ENCODE data around the gene PTPRD. TPM values are rescaled to one million over a fixed set of nuclear protein-coding genes. Genes with fewer than 3 reads are reported as not detected.

The PTPRD gene
- total and polyA plus RNA-seq, 2 donors from 2014 or later, result 6.4 to 78.9 TPM

- no peaks in the 10 kb centered on the region for H3K9me3 ChIP-seq (ENCODE audit: control insufficient read depth in 2 of 3, insufficient read depth in 1 of 3, low read length in 3 of 3)
- H3K9ac ChIP-seq (ENCODE audit: low read length in 3 of 3), result no peak overlapping the region
- DNase-seq (no peak), FAIRE-seq (no peak)
- no peak overlapping the region for H3K4me3 ChIP-seq (ENCODE audit: low read length in 3 of 3)
- no peaks in the 10 kb centered on the region for H3K36me3 ChIP-seq (ENCODE audit: control insufficient read depth in 2 of 3, insufficient read depth in 3 of 3, low read length in 3 of 3)
- H3K27ac ChIP-seq (ENCODE audit: low read depth in 2 of 2, low read length in 2 of 2), result no peak overlapping the region
- no peaks in the 10 kb centered on the region for H3K27me3 ChIP-seq (ENCODE audit: control insufficient read depth, insufficient read depth, low read length)
- peaks cover 0 to 5% (median 0%) of the 10 kb centered on the region in 3 donors for H3K4me1 ChIP-seq (ENCODE audit: control insufficient read depth in 2 of 3, insufficient read depth in 2 of 3, low read depth in 1 of 3, low read length in 3 of 3)
- intact Hi-C loops (cut with DNase I), result no loop called here
- TF ChIP-seq CTCF (IDR thresholded peaks at IDR 0.05; ENCODE audit: borderline replicate concordance, extremely low read depth, insufficient read depth), result no peak
Measured at GRCh38 chr9:8832955-8833354, 1779.8 kb downstream of the PTPRD start.

DNA sequence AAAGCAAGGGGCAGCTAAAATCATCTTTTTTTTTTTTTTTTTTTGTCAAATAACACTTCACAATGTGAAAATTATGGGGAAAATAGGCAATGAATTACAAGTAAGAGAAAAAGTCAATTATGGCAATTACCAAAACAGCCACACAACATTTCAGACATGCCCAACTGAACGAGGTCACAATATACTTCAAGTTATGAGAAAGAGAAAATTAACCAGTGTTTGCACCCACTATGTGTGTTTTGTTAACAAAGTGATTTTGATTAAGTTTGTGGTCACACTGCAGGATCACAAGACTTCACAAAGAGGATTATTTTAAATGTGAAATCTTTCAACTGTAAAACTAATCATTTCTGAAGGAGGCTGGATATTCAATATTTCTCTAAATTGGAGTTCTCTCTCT, 1780.4 kb downstream of the PTPRD start:
- no peak for TF ChIP-seq CTCF (IDR thresholded peaks at IDR 0.05; ENCODE audit: borderline replicate concordance, extremely low read depth, insufficient read depth)
- Histone ChIP-seq H3K27ac (ENCODE audit: low read depth in 2 of 2, low read length in 2 of 2) (no peak overlapping the region), H3K36me3 (ENCODE audit: control insufficient read depth in 2 of 3, insufficient read depth in 3 of 3, low read length in 3 of 3) (no peaks in the 10 kb centered on the region), H3K4me1 (ENCODE audit: control insufficient read depth in 2 of 3, insufficient read depth in 2 of 3, low read depth in 1 of 3, low read length in 3 of 3) (peaks cover 0 to 5% (median 0%) of the 10 kb centered on the region in 3 donors), H3K4me3 (ENCODE audit: low read length in 3 of 3) (no peak overlapping the region), H3K9ac (ENCODE audit: low read length in 3 of 3) (no peak overlapping the region), H3K9me3 (ENCODE audit: control insufficient read depth in 2 of 3, insufficient read depth in 1 of 3, low read length in 3 of 3) (no peaks in the 10 kb centered on the region), H3K27me3 (ENCODE audit: control insufficient read depth, insufficient read depth, low read length) (no peaks in the 10 kb centered on the region)
- DNase-seq, result no peak
- intact Hi-C loops (cut with DNase I), result no loop called here
- FAIRE-seq, result no peak

DNA sequence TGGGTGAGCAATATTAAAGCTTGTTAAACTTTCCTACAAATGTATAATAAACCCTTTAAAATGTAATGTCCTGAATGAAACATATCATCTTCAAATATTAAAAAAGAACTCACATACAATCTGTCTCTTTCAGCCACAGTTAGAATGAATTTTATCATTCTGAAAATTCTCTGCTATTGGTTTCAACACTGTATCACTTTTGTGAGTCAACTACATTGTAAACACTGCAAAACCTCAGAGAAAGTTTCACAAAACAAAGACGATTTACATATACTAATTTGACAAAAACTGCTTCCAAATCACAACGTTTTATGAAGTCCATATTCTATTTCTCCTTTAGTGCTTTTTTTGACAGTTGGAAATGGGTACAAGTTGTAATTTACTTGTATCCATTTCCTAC, 1781.2 kb downstream of the PTPRD start:
- Histone ChIP-seq H3K36me3 (ENCODE audit: control insufficient read depth in 2 of 3, insufficient read depth in 3 of 3, low read length in 3 of 3) (no peaks in the 10 kb centered on the region), H3K9me3 (ENCODE audit: control insufficient read depth in 2 of 3, insufficient read depth in 1 of 3, low read length in 3 of 3) (no peaks in the 10 kb centered on the region), H3K9ac (ENCODE audit: low read length in 3 of 3) (no peak overlapping the region), H3K27ac (ENCODE audit: low read depth in 2 of 2, low read length in 2 of 2) (no peak overlapping the region), H3K4me1 (ENCODE audit: control insufficient read depth in 2 of 3, insufficient read depth in 2 of 3, low read depth in 1 of 3, low read length in 3 of 3) (peaks cover 0 to 5% (median 0%) of the 10 kb centered on the region in 3 donors), H3K27me3 (ENCODE audit: control insufficient read depth, insufficient read depth, low read length) (no peaks in the 10 kb centered on the region), H3K4me3 (ENCODE audit: low read length in 3 of 3) (no peak overlapping the region)
- FAIRE-seq, result no peak
- intact Hi-C loops (cut with DNase I), result no loop called here
- TF ChIP-seq CTCF (IDR thresholded peaks at IDR 0.05; ENCODE audit: borderline replicate concordance, extremely low read depth, insufficient read depth), result no peak
- DNase-seq, result no peak

DNA sequence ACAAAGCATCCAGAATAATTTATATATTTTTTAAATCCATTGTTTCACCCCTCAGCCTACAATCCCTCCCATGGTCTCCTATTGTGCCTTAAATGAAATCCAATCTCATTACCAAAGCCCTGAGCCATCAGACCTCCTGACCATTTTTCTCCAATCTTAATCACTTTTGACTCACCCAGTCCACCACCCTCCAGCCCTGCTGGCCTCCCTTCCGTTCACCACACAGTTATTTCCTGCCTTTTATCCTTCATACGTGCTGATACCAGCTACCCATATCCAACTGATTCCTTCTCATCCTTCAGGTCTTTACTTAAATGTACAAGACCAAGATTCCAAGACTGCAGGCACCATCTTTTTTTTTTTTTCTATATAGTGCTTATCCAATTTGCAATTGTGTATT, 1786.5 kb downstream of the PTPRD start:
- intact Hi-C loops (cut with DNase I), result no loop called here
- no peak for TF ChIP-seq CTCF (IDR thresholded peaks at IDR 0.05; ENCODE audit: borderline replicate concordance, extremely low read depth, insufficient read depth)
- no peak overlapping the region for H3K27ac ChIP-seq (ENCODE audit: low read depth in 2 of 2, low read length in 2 of 2)
- H3K4me1 ChIP-seq (ENCODE audit: control insufficient read depth in 2 of 3, insufficient read depth in 2 of 3, low read depth in 1 of 3, low read length in 3 of 3), result peaks cover 0 to 12% (median 2%) of the 10 kb centered on the region in 3 donors
- H3K36me3 ChIP-seq (ENCODE audit: control insufficient read depth in 2 of 3, insufficient read depth in 3 of 3, low read length in 3 of 3), result no peaks in the 10 kb centered on the region
- no peak overlapping the region for H3K4me3 ChIP-seq (ENCODE audit: low read length in 3 of 3)
- H3K9me3 ChIP-seq (ENCODE audit: control insufficient read depth in 2 of 3, insufficient read depth in 1 of 3, low read length in 3 of 3), result no peaks in the 10 kb centered on the region
- H3K9ac ChIP-seq (ENCODE audit: low read length in 3 of 3), result no peak overlapping the region
- no peak for DNase-seq
- no peaks in the 10 kb centered on the region for H3K27me3 ChIP-seq (ENCODE audit: control insufficient read depth, insufficient read depth, low read length)
- FAIRE-seq, result no peak

Measured in kidney (tissue), 14 donors.